Peyer's patch (tissue), 4 donors: Measurements from ENCODE around the gene NELFB.

Experiments
- POLR2A ChIP-seq, 2 donors: fragments of 450-650 bp; IDR thresholded peaks; one replicate each; pipeline ENCODE4 v1.5.1; 2017; ENCODE audit warnings: antibody characterized with exemption in 2 of 2, mild to moderate bottlenecking in 2 of 2, moderate library complexity in 2 of 2
- TF ChIP-seq, protein P1 (sequence below), 6 experiments: fragments of 450-650 bp in 4 of 6; fragments of 200-600 bp in 2 of 6; sonication (generic) in 1 of 6; IDR thresholded peaks; one replicate each; pipeline ENCODE4 v1.5.1; 2017 to 2019; ENCODE audit warnings: antibody characterized with exemption in 6 of 6, mild to moderate bottlenecking in 3 of 6, moderate library complexity in 1 of 6

DNA sequence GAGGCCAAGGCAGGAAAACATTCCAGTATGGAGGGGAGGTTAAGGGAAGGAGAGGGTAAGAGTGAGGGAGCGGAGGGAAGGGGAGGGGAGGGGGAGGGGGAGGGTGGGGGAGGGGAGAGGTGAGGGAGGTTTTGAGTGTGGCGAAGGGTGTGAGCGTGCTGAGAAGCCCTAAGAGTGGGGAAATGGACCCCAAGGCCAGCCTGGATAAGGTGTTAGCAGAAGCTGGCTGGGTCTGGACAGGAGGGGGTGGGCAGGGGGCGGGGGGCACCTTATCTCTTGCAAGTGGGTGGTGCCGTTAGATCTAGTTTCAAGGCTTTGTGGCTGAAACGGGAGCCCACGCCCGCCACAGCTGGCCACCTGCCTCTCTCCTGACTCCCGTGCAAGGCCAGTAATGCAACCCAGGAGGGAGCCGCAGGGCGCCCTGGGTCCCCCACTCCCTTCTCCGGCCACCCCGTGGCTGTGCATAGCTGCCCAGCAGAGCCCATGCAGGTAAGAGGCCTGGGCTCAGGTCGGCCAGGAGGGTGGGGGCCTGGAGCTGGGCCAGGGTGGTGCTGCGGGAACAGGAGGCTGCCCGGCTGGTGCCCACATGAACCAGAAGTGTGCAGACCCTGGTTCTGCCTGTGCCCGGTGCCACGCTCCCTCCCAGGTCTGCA, 27.1 kb upstream of the NELFB start:
- TF ChIP-seq, protein P1, sequence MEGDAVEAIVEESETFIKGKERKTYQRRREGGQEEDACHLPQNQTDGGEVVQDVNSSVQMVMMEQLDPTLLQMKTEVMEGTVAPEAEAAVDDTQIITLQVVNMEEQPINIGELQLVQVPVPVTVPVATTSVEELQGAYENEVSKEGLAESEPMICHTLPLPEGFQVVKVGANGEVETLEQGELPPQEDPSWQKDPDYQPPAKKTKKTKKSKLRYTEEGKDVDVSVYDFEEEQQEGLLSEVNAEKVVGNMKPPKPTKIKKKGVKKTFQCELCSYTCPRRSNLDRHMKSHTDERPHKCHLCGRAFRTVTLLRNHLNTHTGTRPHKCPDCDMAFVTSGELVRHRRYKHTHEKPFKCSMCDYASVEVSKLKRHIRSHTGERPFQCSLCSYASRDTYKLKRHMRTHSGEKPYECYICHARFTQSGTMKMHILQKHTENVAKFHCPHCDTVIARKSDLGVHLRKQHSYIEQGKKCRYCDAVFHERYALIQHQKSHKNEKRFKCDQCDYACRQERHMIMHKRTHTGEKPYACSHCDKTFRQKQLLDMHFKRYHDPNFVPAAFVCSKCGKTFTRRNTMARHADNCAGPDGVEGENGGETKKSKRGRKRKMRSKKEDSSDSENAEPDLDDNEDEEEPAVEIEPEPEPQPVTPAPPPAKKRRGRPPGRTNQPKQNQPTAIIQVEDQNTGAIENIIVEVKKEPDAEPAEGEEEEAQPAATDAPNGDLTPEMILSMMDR (IDR thresholded peaks at IDR 0.05) = no peak
- no peak for TF ChIP-seq POLR2A (IDR thresholded peaks at IDR 0.05)
